ENCODE data around the gene BRAF. TPM values are rescaled to one million over a fixed set of nuclear protein-coding genes. Genes with fewer than 3 reads are reported as not detected.
A peak's percentile ranks its signal among the peaks of the same experiment; 100 is the strongest.

The BRAF gene
- total RNA-seq, 2 donors from 2014 or later, result 30.8 to 52.9 TPM

DNA sequence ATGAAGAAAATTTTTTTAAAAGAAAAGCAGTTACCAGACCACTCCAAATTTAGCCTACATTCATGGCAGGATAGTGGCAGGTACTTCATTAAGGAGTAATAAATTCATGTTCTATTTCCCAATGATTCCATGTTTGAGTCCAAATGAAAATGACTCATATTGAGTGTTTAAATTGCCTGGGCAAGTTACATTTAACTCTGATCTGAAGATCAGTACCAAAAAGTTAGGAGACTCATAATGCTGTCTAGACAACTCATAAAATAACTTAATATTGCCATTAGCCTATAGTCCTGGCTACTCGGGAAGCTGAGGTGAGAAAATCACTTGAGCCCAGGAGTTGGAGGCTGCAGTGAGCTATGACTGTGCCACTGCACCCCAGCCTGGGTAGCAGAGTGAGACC is 13.0 kb downstream of the BRAF start:
- TF ChIP-seq, protein P1, sequence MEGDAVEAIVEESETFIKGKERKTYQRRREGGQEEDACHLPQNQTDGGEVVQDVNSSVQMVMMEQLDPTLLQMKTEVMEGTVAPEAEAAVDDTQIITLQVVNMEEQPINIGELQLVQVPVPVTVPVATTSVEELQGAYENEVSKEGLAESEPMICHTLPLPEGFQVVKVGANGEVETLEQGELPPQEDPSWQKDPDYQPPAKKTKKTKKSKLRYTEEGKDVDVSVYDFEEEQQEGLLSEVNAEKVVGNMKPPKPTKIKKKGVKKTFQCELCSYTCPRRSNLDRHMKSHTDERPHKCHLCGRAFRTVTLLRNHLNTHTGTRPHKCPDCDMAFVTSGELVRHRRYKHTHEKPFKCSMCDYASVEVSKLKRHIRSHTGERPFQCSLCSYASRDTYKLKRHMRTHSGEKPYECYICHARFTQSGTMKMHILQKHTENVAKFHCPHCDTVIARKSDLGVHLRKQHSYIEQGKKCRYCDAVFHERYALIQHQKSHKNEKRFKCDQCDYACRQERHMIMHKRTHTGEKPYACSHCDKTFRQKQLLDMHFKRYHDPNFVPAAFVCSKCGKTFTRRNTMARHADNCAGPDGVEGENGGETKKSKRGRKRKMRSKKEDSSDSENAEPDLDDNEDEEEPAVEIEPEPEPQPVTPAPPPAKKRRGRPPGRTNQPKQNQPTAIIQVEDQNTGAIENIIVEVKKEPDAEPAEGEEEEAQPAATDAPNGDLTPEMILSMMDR (IDR thresholded peaks at IDR 0.05), result no peak
- no peak for TF ChIP-seq POLR2AphosphoS5 (IDR thresholded peaks at IDR 0.05)
- TF ChIP-seq POLR2A (IDR thresholded peaks at IDR 0.05), result no peak
- Histone ChIP-seq H3K9me3 (no peaks in the 10 kb centered on the region), H3K36me3 (no peaks in the 10 kb centered on the region), H3K4me3 (no peak overlapping the region), H3K27ac (no peak overlapping the region), H3K27me3 (replicated peaks; ENCODE audit: insufficient read depth) (no peaks in the 10 kb centered on the region), H3K4me1 (replicated peaks) (peaks cover 4% of the 10 kb centered on the region)
- intact Hi-C loops (cut with DNase I), result no loop called here
- DNase-seq (ENCODE audit: low spot score), result no peak
- 20% methylated on average over 1 of the region's 1 CpG for WGBS

DNA sequence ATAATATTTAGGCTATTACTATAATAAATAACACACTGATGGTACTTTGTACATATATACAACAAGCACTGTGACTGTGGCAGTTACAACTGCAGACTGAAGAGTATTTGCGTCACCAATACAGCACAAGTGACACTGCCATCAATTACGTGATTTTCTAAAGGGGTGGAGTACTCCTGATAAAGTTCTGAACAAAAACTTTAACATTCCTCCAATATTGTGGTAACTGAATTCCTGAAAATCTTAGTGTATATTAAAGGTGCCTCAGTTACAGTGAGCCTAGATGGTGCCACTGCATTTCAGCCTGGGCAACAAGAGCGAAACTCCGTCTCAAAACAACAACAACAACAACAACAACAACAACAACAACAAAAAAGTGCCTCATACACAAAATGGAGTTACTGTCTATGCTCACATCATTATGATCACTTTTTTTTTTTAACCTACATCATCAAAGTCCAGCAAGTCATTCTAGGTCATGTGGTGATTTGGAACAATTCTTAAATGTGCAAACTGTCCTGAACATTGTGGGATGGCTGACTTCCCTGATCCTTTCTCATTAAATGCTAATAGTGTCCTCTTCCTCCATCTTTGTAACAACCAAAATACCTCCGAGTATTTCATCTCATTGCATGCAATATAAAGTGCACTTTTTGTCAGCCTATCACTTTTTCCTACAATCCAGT is 15.1 kb downstream of the BRAF start:
- Histone ChIP-seq H3K27me3 (replicated peaks; ENCODE audit: insufficient read depth) (no peaks in the 10 kb centered on the region), H3K36me3 (no peaks in the 10 kb centered on the region), H3K4me1 (replicated peaks) (peaks cover 4% of the 10 kb centered on the region), H3K4me3 (no peak overlapping the region), H3K27ac (no peak overlapping the region), H3K9me3 (no peaks in the 10 kb centered on the region)
- no peak for DNase-seq (ENCODE audit: low spot score)
- TF ChIP-seq POLR2AphosphoS5 (IDR thresholded peaks at IDR 0.05) (peak; percentile 43), POLR2A (IDR thresholded peaks at IDR 0.05) (no peak)
- WGBS, result 88% methylated on average over 5 of the region's 5 CpGs
- intact Hi-C loops (cut with DNase I), result no loop called here

DNA sequence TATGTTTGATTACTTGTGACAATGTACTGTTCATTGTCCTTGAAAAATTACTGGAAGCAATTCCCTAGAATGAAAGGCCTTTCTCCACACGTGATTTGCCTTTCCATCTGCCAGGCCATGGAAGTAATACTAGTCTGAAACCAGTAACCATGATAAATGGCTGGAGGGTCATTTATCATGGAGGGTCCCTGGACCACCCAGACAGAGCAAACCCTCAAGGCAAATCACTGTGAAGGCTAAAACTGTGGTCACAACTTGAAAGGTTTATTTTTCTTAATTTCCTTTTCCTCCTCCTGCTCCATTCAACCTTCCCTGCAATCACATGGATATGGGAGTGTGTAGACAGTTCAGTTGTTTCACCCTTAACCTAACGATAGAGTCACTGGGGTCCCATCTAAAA is 16.4 kb downstream of the BRAF start:
- TF ChIP-seq POLR2AphosphoS5 (IDR thresholded peaks at IDR 0.05) (no peak), POLR2A (IDR thresholded peaks at IDR 0.05) (no peak)
- TF ChIP-seq, protein P1 (IDR thresholded peaks at IDR 0.05), result no peak
- no peak for DNase-seq (ENCODE audit: low spot score)
- H3K9me3 ChIP-seq, result no peaks in the 10 kb centered on the region
- no peak overlapping the region for H3K4me3 ChIP-seq
- intact Hi-C loops (cut with DNase I), result no loop called here
- H3K27ac ChIP-seq, result no peak overlapping the region
- WGBS, result 70% methylated on average over 2 of the region's 2 CpGs
- H3K36me3 ChIP-seq, result no peaks in the 10 kb centered on the region
- no peaks in the 10 kb centered on the region for H3K27me3 ChIP-seq (replicated peaks; ENCODE audit: insufficient read depth)
- H3K4me1 ChIP-seq (replicated peaks), result peaks cover 4% of the 10 kb centered on the region

DNA sequence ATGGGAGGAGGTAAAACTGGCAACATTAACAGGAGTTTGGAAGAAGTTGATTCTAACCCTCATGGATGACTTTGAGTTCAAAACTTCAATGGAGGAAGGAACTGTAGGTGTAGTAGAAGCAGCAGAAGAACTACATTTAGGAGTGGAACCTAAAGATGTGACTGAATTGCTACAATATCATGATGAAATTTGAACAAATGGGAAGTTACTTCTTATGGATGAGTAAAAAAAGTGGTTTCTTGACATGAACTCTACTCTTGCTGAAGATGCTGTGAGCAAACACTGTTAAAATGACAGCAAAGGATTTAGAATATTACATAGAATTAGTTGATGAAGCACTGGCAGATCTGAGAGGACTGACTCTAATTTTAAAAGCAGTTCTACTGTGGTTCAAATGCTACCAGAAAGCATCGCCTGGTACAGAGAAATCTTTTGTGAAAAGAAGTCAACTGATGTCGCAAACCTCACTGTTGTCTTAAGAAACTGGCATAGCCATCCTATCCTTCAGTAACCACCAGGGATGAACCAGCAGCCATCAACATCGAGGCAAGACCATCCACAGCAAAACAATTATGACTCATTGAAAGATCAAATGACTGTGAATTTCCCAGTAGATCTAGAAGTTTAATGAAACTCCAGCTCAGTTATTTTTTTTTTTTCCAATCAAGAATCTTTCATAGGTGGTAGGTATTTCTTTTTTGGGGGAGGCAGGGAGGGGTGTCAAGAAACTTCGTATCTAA is 20.8 kb downstream of the BRAF start:
- Histone ChIP-seq H3K27me3 (replicated peaks; ENCODE audit: insufficient read depth) (no peaks in the 10 kb centered on the region), H3K27ac (no peak overlapping the region), H3K36me3 (no peaks in the 10 kb centered on the region), H3K9me3 (no peaks in the 10 kb centered on the region), H3K4me1 (replicated peaks) (no peaks in the 10 kb centered on the region), H3K4me3 (no peak overlapping the region)
- no peak for DNase-seq (ENCODE audit: low spot score)
- WGBS, result 95% methylated on average over 4 of the region's 4 CpGs
- TF ChIP-seq POLR2A (IDR thresholded peaks at IDR 0.05) (no peak), POLR2AphosphoS5 (IDR thresholded peaks at IDR 0.05) (no peak)
- TF ChIP-seq, protein P1 (IDR thresholded peaks at IDR 0.05), result no peak
- intact Hi-C loops (cut with DNase I), result no loop called here

DNA sequence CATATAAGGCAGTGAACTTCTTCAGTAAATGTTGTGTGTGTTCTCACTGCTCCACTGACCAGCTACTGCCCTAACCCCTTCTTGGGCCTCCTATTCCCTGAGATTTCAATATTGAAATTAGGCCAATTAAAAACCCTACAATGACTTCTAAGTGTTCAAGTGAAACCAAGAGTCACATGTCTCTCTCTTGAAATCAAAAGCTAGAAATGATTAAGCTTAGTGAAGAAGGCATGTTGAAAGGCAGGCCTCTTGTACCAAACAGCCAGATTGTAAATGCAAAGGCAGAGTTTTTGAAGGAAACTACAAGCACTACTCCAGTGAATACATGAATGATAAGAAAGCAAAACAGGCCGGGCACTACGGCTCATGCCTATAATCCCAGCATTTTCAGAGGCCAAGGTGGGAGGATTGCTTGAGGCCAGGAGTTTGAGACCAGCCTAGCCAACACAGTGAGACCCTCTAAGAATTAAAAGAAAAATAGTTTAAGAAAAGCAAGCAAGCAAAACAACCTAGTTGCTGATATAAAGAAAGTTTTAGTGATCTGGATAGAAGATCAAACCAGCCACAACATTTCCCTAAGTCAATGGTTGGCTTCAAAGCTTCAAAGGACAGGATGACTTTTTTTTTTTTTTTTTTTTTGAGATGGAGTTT is 22.3 kb downstream of the BRAF start:
- H3K4me3 ChIP-seq, result no peak overlapping the region
- 96% methylated on average over 2 of the region's 2 CpGs for WGBS
- no peaks in the 10 kb centered on the region for H3K9me3 ChIP-seq
- H3K27me3 ChIP-seq (replicated peaks; ENCODE audit: insufficient read depth), result no peaks in the 10 kb centered on the region
- no peaks in the 10 kb centered on the region for H3K4me1 ChIP-seq (replicated peaks)
- DNase-seq (ENCODE audit: low spot score), result no peak
- TF ChIP-seq, protein P1 (IDR thresholded peaks at IDR 0.05), result no peak
- H3K27ac ChIP-seq, result no peak overlapping the region
- intact Hi-C loops (cut with DNase I), result no loop called here
- no peaks in the 10 kb centered on the region for H3K36me3 ChIP-seq

All from prostate gland (tissue), 2 donors.